ENCODE data around the gene IMMP2L.

Gene IMMP2L

DNA sequence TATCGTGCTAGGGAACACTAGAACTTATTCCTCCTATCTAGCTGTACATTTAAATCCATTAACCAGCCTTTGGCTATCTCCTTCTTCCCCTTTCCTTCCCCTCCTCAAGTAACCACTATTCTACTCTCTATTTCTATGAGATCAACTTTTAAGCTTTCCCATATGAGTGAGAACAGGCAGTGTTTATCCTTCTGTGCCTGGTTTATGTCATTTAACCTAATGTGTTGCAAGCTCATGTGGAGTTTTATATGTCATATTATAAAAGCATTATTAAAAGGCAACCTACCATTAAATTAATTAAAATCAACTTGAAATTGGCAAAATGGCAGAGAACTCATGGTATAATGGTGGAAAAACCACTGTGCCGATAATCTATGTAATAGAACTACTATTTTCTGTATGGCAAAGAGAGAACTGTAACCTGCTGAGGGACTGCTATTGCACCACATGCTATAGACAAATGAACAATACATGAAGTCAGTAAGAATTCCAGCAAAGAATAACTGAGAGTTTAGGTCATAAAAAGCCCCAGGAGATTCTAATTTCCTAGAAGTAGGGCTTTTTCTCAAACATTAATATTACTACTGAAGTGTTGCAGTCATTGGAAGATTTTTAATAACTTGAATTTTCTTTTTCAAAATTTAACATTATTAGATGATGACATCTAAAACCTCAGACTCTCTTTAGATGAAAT lies 389.6 kb downstream of the IMMP2L start:
- H3K9ac ChIP-seq (ENCODE audit: low read length in 5 of 5) = no peak overlapping the region
- no peaks in the 10 kb centered on the region for H3K27me3 ChIP-seq (ENCODE audit: control insufficient read depth in 5 of 5, insufficient read depth in 4 of 5, low read length in 5 of 5)
- no peak overlapping the region for H3K27ac ChIP-seq (ENCODE audit: low read depth, low read length)
- H3K9me3 ChIP-seq (ENCODE audit: control insufficient read depth in 5 of 5, low read length in 5 of 5) = no peaks in the 10 kb centered on the region
- H3K4me1 ChIP-seq (ENCODE audit: control insufficient read depth in 5 of 5, insufficient read depth in 5 of 5, low read length in 5 of 5) = peaks cover 0 to 9% (median 0%) of the 10 kb centered on the region in 5 donors
- H3K4me3 ChIP-seq (ENCODE audit: low read depth in 1 of 5, low read length in 5 of 5) = no peak overlapping the region
- H3K36me3 ChIP-seq (ENCODE audit: control insufficient read depth in 5 of 5, insufficient read depth in 5 of 5, low read length in 5 of 5) = no peaks in the 10 kb centered on the region

GRCh38 chr7:111168182-111168581 lies 394.1 kb downstream of the IMMP2L start:
- Histone ChIP-seq H3K4me1 (ENCODE audit: control insufficient read depth in 5 of 5, insufficient read depth in 5 of 5, low read length in 5 of 5) (peaks cover 0 to 9% (median 5%) of the 10 kb centered on the region in 5 donors), H3K9ac (ENCODE audit: low read length in 5 of 5) (no peak overlapping the region), H3K36me3 (ENCODE audit: control insufficient read depth in 5 of 5, insufficient read depth in 5 of 5, low read length in 5 of 5) (no peaks in the 10 kb centered on the region), H3K9me3 (ENCODE audit: control insufficient read depth in 5 of 5, low read length in 5 of 5) (peaks cover 0 to 3% (median 0%) of the 10 kb centered on the region in 5 donors), H3K27ac (ENCODE audit: low read depth, low read length) (no peak overlapping the region), H3K4me3 (ENCODE audit: low read depth in 1 of 5, low read length in 5 of 5) (no peak overlapping the region), H3K27me3 (ENCODE audit: control insufficient read depth in 5 of 5, insufficient read depth in 4 of 5, low read length in 5 of 5) (no peaks in the 10 kb centered on the region)

DNA sequence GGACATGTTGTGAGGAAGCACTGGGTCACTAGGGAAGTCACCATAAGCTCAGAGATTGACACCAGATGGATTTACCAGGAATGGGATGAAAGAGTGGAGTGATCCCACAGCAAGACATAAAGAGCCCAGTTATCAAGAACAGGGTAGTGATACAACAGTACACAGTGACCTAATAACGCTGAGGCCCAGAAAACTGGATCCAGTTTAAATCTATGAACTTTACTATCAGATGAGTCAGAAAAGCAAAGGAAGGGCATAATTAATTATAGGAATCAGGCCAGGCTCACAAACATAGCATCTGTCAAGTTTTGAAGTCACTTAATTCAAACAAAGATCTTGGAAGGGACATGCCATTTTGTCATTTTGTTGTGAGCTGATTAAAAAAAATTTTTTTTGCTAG lies 397.9 kb downstream of the IMMP2L start:
- no peaks in the 10 kb centered on the region for H3K27me3 ChIP-seq (ENCODE audit: control insufficient read depth in 5 of 5, insufficient read depth in 4 of 5, low read length in 5 of 5)
- no peaks in the 10 kb centered on the region for H3K36me3 ChIP-seq (ENCODE audit: control insufficient read depth in 5 of 5, insufficient read depth in 5 of 5, low read length in 5 of 5)
- H3K9me3 ChIP-seq (ENCODE audit: control insufficient read depth in 5 of 5, low read length in 5 of 5) = peaks cover 0 to 3% (median 0%) of the 10 kb centered on the region in 5 donors
- no peak overlapping the region for H3K9ac ChIP-seq (ENCODE audit: low read length in 5 of 5)
- peaks cover 0 to 8% (median 0%) of the 10 kb centered on the region in 5 donors for H3K4me1 ChIP-seq (ENCODE audit: control insufficient read depth in 5 of 5, insufficient read depth in 5 of 5, low read length in 5 of 5)
- no peak overlapping the region for H3K4me3 ChIP-seq (ENCODE audit: low read depth in 1 of 5, low read length in 5 of 5)
- H3K27ac ChIP-seq (ENCODE audit: low read depth, low read length) = no peak overlapping the region

- peaks cover 0 to 3% (median 0%) of the 10 kb centered on the region in 5 donors for H3K9me3 ChIP-seq (ENCODE audit: control insufficient read depth in 5 of 5, low read length in 5 of 5)
Observed at GRCh38 chr7:111162692-111163091, 399.6 kb downstream of the IMMP2L start.

GRCh38 chr7:111160297-111160696 lies 402.0 kb downstream of the IMMP2L start:
- no peak overlapping the region for H3K27ac ChIP-seq (ENCODE audit: low read depth, low read length)
- no peaks in the 10 kb centered on the region for H3K27me3 ChIP-seq (ENCODE audit: control insufficient read depth in 5 of 5, insufficient read depth in 4 of 5, low read length in 5 of 5)
- peaks cover 0 to 3% (median 0%) of the 10 kb centered on the region in 5 donors for H3K9me3 ChIP-seq (ENCODE audit: control insufficient read depth in 5 of 5, low read length in 5 of 5)
- H3K36me3 ChIP-seq (ENCODE audit: control insufficient read depth in 5 of 5, insufficient read depth in 5 of 5, low read length in 5 of 5) = no peaks in the 10 kb centered on the region
- H3K4me3 ChIP-seq (ENCODE audit: low read depth in 1 of 5, low read length in 5 of 5) = no peak overlapping the region
- H3K9ac ChIP-seq (ENCODE audit: low read length in 5 of 5) = no peak overlapping the region
- H3K4me1 ChIP-seq (ENCODE audit: control insufficient read depth in 5 of 5, insufficient read depth in 5 of 5, low read length in 5 of 5) = no peaks in the 10 kb centered on the region

More at GRCh38 chr7:111162692-111163091, 399.6 kb downstream of the IMMP2L start:
- no peaks in the 10 kb centered on the region for H3K27me3 ChIP-seq (ENCODE audit: control insufficient read depth in 5 of 5, insufficient read depth in 4 of 5, low read length in 5 of 5)
- H3K27ac ChIP-seq (ENCODE audit: low read depth, low read length) = no peak overlapping the region
- peaks cover 0 to 8% (median 0%) of the 10 kb centered on the region in 5 donors for H3K4me1 ChIP-seq (ENCODE audit: control insufficient read depth in 5 of 5, insufficient read depth in 5 of 5, low read length in 5 of 5)
- H3K9ac ChIP-seq (ENCODE audit: low read length in 5 of 5) = no peak overlapping the region
- no peak overlapping the region for H3K4me3 ChIP-seq (ENCODE audit: low read depth in 1 of 5, low read length in 5 of 5)
- H3K36me3 ChIP-seq (ENCODE audit: control insufficient read depth in 5 of 5, insufficient read depth in 5 of 5, low read length in 5 of 5) = no peaks in the 10 kb centered on the region

- Histone ChIP-seq H3K9me3 (ENCODE audit: control insufficient read depth in 5 of 5, low read length in 5 of 5) (peaks cover 0 to 2% (median 0%) of the 10 kb centered on the region in 5 donors), H3K9ac (ENCODE audit: low read length in 5 of 5) (no peak overlapping the region), H3K4me3 (ENCODE audit: low read depth in 1 of 5, low read length in 5 of 5) (no peak overlapping the region), H3K4me1 (ENCODE audit: control insufficient read depth in 5 of 5, insufficient read depth in 5 of 5, low read length in 5 of 5) (no peaks in the 10 kb centered on the region), H3K36me3 (ENCODE audit: control insufficient read depth in 5 of 5, insufficient read depth in 5 of 5, low read length in 5 of 5) (no peaks in the 10 kb centered on the region), H3K27ac (ENCODE audit: low read depth, low read length) (no peak overlapping the region), H3K27me3 (ENCODE audit: control insufficient read depth in 5 of 5, insufficient read depth in 4 of 5, low read length in 5 of 5) (no peaks in the 10 kb centered on the region)
Observed at GRCh38 chr7:111159426-111159825, 402.9 kb downstream of the IMMP2L start.

DNA sequence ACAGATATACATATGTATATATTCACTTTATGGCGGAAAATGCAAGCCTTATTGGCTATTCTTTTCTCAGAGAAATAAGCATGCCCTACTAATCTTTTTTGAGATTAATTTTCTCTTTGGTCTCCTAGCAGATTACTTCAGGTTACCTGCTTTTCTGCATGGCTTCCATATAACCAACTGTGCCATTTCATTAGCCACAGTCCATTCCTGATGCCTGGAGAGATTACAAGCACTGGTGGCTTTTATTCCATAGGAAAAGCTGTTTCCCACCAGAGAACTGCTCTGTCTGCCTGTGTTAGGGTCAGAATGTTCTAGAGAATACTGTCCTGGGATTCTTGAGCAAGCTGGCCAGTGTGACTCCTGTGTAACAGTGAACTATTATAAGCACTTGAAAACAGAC lies 411.6 kb downstream of the IMMP2L start:
- H3K27ac ChIP-seq (ENCODE audit: low read depth, low read length) = no peak overlapping the region
- H3K9me3 ChIP-seq (ENCODE audit: control insufficient read depth in 5 of 5, low read length in 5 of 5) = no peaks in the 10 kb centered on the region
- no peaks in the 10 kb centered on the region for H3K27me3 ChIP-seq (ENCODE audit: control insufficient read depth in 5 of 5, insufficient read depth in 4 of 5, low read length in 5 of 5)
- H3K4me3 ChIP-seq (ENCODE audit: low read depth in 1 of 5, low read length in 5 of 5) = no peak overlapping the region
- no peak overlapping the region for H3K9ac ChIP-seq (ENCODE audit: low read length in 5 of 5)
- no peaks in the 10 kb centered on the region for H3K4me1 ChIP-seq (ENCODE audit: control insufficient read depth in 5 of 5, insufficient read depth in 5 of 5, low read length in 5 of 5)
- H3K36me3 ChIP-seq (ENCODE audit: control insufficient read depth in 5 of 5, insufficient read depth in 5 of 5, low read length in 5 of 5) = no peaks in the 10 kb centered on the region

DNA sequence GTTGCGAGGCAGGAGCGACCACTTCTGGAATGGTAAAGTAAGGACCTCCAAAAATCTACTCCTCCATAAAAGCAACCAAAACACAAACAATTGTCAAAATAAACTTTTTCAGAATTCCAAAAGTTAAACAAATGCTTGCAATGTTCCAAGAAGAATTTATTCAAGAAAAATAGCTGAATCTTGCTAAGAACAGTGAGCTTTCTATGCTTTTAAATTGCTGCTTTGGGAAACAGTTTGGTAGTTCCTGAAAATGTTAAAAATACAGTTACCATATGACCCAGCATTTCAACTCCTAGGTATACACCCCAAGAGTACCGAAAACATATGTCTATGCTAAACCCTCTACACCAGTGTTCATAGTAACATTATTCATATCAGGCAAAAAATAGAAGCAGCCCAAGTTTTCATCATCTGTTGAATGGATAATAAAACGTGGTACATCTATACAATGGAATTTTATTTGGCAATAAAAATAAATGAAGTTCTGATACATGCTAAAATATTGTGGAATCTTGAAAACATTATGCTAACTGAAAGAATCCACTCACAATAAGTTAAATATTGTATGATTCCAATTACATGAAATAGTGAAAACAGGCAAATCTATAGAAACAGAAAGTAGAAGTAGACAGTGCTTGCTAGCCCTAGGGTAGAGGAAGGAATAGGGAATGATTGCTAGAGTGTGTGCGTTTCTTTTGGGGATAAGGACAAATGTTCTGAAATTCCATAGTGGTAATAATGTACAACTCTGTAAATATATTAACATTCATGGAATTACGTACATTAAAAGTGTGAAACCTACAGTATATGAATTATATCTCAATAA lies 414.4 kb downstream of the IMMP2L start:
- Histone ChIP-seq H3K9ac (ENCODE audit: low read length in 5 of 5) (no peak overlapping the region), H3K36me3 (ENCODE audit: control insufficient read depth in 5 of 5, insufficient read depth in 5 of 5, low read length in 5 of 5) (no peaks in the 10 kb centered on the region), H3K4me1 (ENCODE audit: control insufficient read depth in 5 of 5, insufficient read depth in 5 of 5, low read length in 5 of 5) (no peaks in the 10 kb centered on the region), H3K9me3 (ENCODE audit: control insufficient read depth in 5 of 5, low read length in 5 of 5) (no peaks in the 10 kb centered on the region), H3K27ac (ENCODE audit: low read depth, low read length) (no peak overlapping the region), H3K27me3 (ENCODE audit: control insufficient read depth in 5 of 5, insufficient read depth in 4 of 5, low read length in 5 of 5) (no peaks in the 10 kb centered on the region), H3K4me3 (ENCODE audit: low read depth in 1 of 5, low read length in 5 of 5) (no peak overlapping the region)

GRCh38 chr7:111146136-111146535 lies 416.2 kb downstream of the IMMP2L start:
- no peak overlapping the region for H3K9ac ChIP-seq (ENCODE audit: low read length in 5 of 5)
- H3K27me3 ChIP-seq (ENCODE audit: control insufficient read depth in 5 of 5, insufficient read depth in 4 of 5, low read length in 5 of 5) = no peaks in the 10 kb centered on the region
- H3K9me3 ChIP-seq (ENCODE audit: control insufficient read depth in 5 of 5, low read length in 5 of 5) = no peaks in the 10 kb centered on the region
- H3K36me3 ChIP-seq (ENCODE audit: control insufficient read depth in 5 of 5, insufficient read depth in 5 of 5, low read length in 5 of 5) = no peaks in the 10 kb centered on the region
- H3K27ac ChIP-seq (ENCODE audit: low read depth, low read length) = no peak overlapping the region
- no peak overlapping the region for H3K4me3 ChIP-seq (ENCODE audit: low read depth in 1 of 5, low read length in 5 of 5)
- no peaks in the 10 kb centered on the region for H3K4me1 ChIP-seq (ENCODE audit: control insufficient read depth in 5 of 5, insufficient read depth in 5 of 5, low read length in 5 of 5)

DNA sequence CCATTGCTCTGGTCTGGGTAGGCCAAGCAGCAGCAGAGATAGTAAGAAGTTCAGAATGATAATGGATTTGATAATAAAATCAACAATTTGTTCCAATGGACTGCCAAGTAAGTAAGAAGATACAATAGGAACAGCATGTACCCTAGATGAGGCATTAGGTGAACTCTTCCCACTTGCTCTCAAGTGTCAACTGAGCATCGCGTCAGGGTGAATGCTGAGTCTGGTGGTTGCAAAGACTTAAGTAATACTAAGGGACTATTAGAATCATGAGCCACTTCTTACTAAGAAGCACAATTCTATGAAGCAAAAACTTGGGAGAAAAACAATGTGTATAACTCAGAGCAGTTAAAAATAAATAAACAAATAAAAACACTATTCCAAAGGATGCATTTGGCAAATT lies 416.8 kb downstream of the IMMP2L start:
- Histone ChIP-seq H3K4me1 (ENCODE audit: control insufficient read depth in 5 of 5, insufficient read depth in 5 of 5, low read length in 5 of 5) (no peaks in the 10 kb centered on the region), H3K4me3 (ENCODE audit: low read depth in 1 of 5, low read length in 5 of 5) (no peak overlapping the region), H3K36me3 (ENCODE audit: control insufficient read depth in 5 of 5, insufficient read depth in 5 of 5, low read length in 5 of 5) (no peaks in the 10 kb centered on the region), H3K27me3 (ENCODE audit: control insufficient read depth in 5 of 5, insufficient read depth in 4 of 5, low read length in 5 of 5) (no peaks in the 10 kb centered on the region), H3K27ac (ENCODE audit: low read depth, low read length) (no peak overlapping the region), H3K9me3 (ENCODE audit: control insufficient read depth in 5 of 5, low read length in 5 of 5) (no peaks in the 10 kb centered on the region), H3K9ac (ENCODE audit: low read length in 5 of 5) (no peak overlapping the region)
